Endodermal cell (in vitro differentiated cells): ENCODE results near the gene CUL4A. TPM values are rescaled to one million over a fixed set of nuclear protein-coding genes. Genes with fewer than 3 reads are reported as not detected.

Experiments
- DNase-seq: peaks from one replicate; pipeline ENCODE4 v3.0.0-alpha.2; 2017
- H3K27ac ChIP-seq: 2 replicates; pipeline ENCODE4 v1.5.1; 2013; ENCODE audit warnings: mild to moderate bottlenecking, low read depth, low read length, moderate library complexity
- H3K27me3 ChIP-seq: 2 replicates; pipeline ENCODE4 v1.6.1; 2013; ENCODE audit warnings: mild to moderate bottlenecking, low read length, moderate library complexity; ENCODE audit not compliant: insufficient read depth, control insufficient read depth, poor library complexity, severe bottlenecking
- H3K36me3 ChIP-seq: 2 replicates; pipeline ENCODE4 v1.7.0; 2013; ENCODE audit warnings: mild to moderate bottlenecking, low read length, moderate library complexity; ENCODE audit not compliant: control insufficient read depth, insufficient read depth
- H3K4me1 ChIP-seq: one replicate; pipeline ENCODE4 v1.7.0; 2013; ENCODE audit warnings: low read length; ENCODE audit not compliant: control insufficient read depth, insufficient read depth
- H3K4me3 ChIP-seq: 2 replicates; pipeline ENCODE4 v1.5.1; 2013; ENCODE audit warnings: mild to moderate bottlenecking, low read length, moderate library complexity
- H3K9ac ChIP-seq: 2 replicates; pipeline ENCODE4 v1.6.1; 2013; ENCODE audit warnings: mild to moderate bottlenecking, low read length, moderate library complexity; ENCODE audit not compliant: poor library complexity, severe bottlenecking; ENCODE audit errors: extremely low read depth
- H3K9me3 ChIP-seq: 2 replicates; pipeline ENCODE4 v1.6.1; 2013; ENCODE audit warnings: mild to moderate bottlenecking, low read length, moderate library complexity; ENCODE audit not compliant: control insufficient read depth
- H3K27ac Mint-ChIP-seq: 2 replicates; pipeline ENCODE4 v1.8.0; 2020; ENCODE audit warnings: mixed read lengths
- H3K27me3 Mint-ChIP-seq: 2 replicates; pipeline ENCODE4 v1.8.0; 2021; ENCODE audit warnings: mild to moderate bottlenecking, mixed read lengths; ENCODE audit not compliant: insufficient read depth
- H3K36me3 Mint-ChIP-seq: 2 replicates; pipeline ENCODE4 v1.8.0; 2020; ENCODE audit warnings: low read depth, mixed read lengths
- H3K4me1 Mint-ChIP-seq: 2 replicates; pipeline ENCODE4 v1.8.0; 2020; ENCODE audit warnings: mixed read lengths
- H3K4me3 Mint-ChIP-seq: 2 replicates; pipeline ENCODE4 v1.8.0; 2020; ENCODE audit warnings: mild to moderate bottlenecking, moderate library complexity, mixed read lengths
- H3K9me3 Mint-ChIP-seq: 2 replicates; pipeline ENCODE4 v1.8.0; 2020; ENCODE audit warnings: mild to moderate bottlenecking, mixed read lengths
- WGBS, 2 experiments: methylation state at CpG; one replicate each; pipeline versions ENCODE4 v1.1.5 to v1.1.7; 2013; ENCODE audit warnings: missing lambda C conversion rate in 2 of 2, mixed read lengths in 1 of 2; ENCODE audit not compliant: insufficient coverage in 1 of 2, insufficient read length in 1 of 2; 5-methylcytosine and 5-hydroxymethylcytosine counted together
- microRNA-seq: library from miRNA; unstranded; fragments of <30 nt; microRNA quantifications from one replicate; pipeline ENCODE4 v1.2.0, GENCODE V29; 2020; ENCODE audit warnings: borderline microRNAs expressed
- total RNA-seq, 2 donors: library from RNA; stranded (reverse); fragmentation: NEBNext Ultra II Directional in 1 of 2; extraction: Animal tissue kit (Norgen Biotek cat#: 25700) in 1 of 2; gene quantifications; 2 replicates in 1 of 2; 3 replicates in 1 of 2; pipeline ENCODE4 v1.2.1, GENCODE V29; 2021
- TF ChIP-seq, protein P1 (sequence below): fragments of 200-600 bp; sonication (generic); conservative IDR thresholded peaks from 2 replicates; pipeline ENCODE4 v1.5.0; 2021; ENCODE audit warnings: antibody characterized with exemption, mild to moderate bottlenecking

CUL4A gene
- total RNA-seq, 2 donors from 2014 or later, result 92.9 to 99.4 TPM

DNA sequence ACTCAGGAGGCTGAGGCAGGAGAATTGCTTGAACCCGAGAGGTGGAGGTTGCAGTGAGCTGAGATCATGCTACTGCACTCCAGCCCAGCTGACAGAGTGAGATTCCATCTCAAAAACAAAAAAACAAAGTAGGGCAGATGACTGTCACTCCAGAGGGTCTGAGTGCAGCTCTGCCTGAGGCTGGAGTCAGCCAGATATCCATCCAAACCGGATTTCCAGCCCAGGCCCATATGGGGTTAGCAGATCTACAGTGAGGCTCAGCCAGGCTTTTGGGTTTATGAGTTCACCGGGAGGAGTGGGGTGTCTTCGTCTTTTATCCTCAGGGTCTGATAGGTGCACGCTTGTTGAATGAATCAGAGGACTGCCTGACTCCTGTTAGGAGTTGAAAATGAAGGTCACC is 106.6 kb downstream of the CUL4A start:
- no peak for DNase-seq
- Histone ChIP-seq H3K4me1 (no peaks in the 10 kb centered on the region), H3K9ac (no peak overlapping the region), H3K4me3 (no peak overlapping the region), H3K27ac (no peak overlapping the region), H3K9me3 (no peaks in the 10 kb centered on the region), H3K36me3 (peaks cover 57% of the 10 kb centered on the region), H3K27me3 (no peaks in the 10 kb centered on the region)
- Mint-ChIP-seq H3K4me3 (no peak overlapping the region), H3K9me3 (no peaks in the 10 kb centered on the region), H3K27me3 (no peaks in the 10 kb centered on the region), H3K36me3 (peaks cover 37% of the 10 kb centered on the region), H3K4me1 (no peaks in the 10 kb centered on the region), H3K27ac (no peak overlapping the region)
- WGBS, 2 experiments, result 92 to 95% methylated on average over 5 of the region's 5 CpGs
- TF ChIP-seq, protein P1, sequence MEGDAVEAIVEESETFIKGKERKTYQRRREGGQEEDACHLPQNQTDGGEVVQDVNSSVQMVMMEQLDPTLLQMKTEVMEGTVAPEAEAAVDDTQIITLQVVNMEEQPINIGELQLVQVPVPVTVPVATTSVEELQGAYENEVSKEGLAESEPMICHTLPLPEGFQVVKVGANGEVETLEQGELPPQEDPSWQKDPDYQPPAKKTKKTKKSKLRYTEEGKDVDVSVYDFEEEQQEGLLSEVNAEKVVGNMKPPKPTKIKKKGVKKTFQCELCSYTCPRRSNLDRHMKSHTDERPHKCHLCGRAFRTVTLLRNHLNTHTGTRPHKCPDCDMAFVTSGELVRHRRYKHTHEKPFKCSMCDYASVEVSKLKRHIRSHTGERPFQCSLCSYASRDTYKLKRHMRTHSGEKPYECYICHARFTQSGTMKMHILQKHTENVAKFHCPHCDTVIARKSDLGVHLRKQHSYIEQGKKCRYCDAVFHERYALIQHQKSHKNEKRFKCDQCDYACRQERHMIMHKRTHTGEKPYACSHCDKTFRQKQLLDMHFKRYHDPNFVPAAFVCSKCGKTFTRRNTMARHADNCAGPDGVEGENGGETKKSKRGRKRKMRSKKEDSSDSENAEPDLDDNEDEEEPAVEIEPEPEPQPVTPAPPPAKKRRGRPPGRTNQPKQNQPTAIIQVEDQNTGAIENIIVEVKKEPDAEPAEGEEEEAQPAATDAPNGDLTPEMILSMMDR, result no peak

Small RNA genes within 50 kb of the gene (microRNA-seq; reads per million reads assigned to microRNA genes)
- gene MIR8075, result not detected

Other genes starting within 250 kb of the CUL4A start
- 10 to 100 TPM; 48.0 to 49.9 TPM for gene MCF2L, start 240.4 kb upstream of the CUL4A start, total RNA-seq
- gene F7, start 103.8 kb upstream of the CUL4A start, total RNA-seq, result 1 to 10 TPM; 4.7 to 6.4 TPM
- 10 to 100 TPM; 18.7 to 32.4 TPM for gene F10, start 86.8 kb upstream of the CUL4A start, total RNA-seq
- under 1 TPM; 0.40 to 0.84 TPM for gene PROZ, start 51.0 kb upstream of the CUL4A start, total RNA-seq
- 10 to 100 TPM; 70.5 to 71.7 TPM for gene PCID2, start 944 bp upstream of the CUL4A start, total RNA-seq
- 100 to 1,000 TPM; 153 to 160 TPM for gene LAMP1, start 87.6 kb downstream of the CUL4A start, total RNA-seq
- gene GRTP1, start 154.5 kb downstream of the CUL4A start, total RNA-seq, result 10 to 100 TPM; 31.4 to 35.1 TPM
- gene ADPRHL1, start 243.9 kb downstream of the CUL4A start, total RNA-seq, result 1 to 10 TPM; 1.6 to 2.9 TPM